ENCODE measurements around the gene COL4A2. TPM values are rescaled to one million over a fixed set of nuclear protein-coding genes. Genes with fewer than 3 reads are reported as not detected.

The COL4A2 gene
- total and polyA plus RNA-seq, 12 donors = 70.9 to 1,589 (median 171) TPM

GRCh38 chr13:110516500-110516899, 209.4 kb downstream of the COL4A2 start:
- WGBS, 4 donors = 43 to 68% (median 54%) methylated on average over 12 of the region's 12 CpGs
- Histone ChIP-seq H3K27me3 (no peaks in the 10 kb centered on the region), H3K27ac (no peak overlapping the region), H3K9me3 (replicated peaks in 1 of 3) (no peaks in the 10 kb centered on the region), H3K36me3 (replicated peaks in 1 of 2) (peaks cover 0 to 26% of the 10 kb centered on the region in 2 donors), H3K4me3 (no peak overlapping the region), H3K4me1 (replicated peaks in 1 of 2) (peaks cover 11 to 19% of the 10 kb centered on the region in 2 donors)
- TF ChIP-seq POLR2A (IDR thresholded peaks at IDR 0.05) = peak in 1 of 2 donors; percentile 9
- no peak for TF ChIP-seq CTCF (IDR thresholded peaks at IDR 0.05)
- intact Hi-C loops (cut with DNase I) = loop anchor here in 1 of 2 donors (5.0 kb wide), 1 partner anchor 46 kb away; the partner anchor contains the start of gene RAB20
- peak in 2 of 7 donors; percentile 43 to 62 for DNase-seq

- Histone ChIP-seq H3K4me3 (no peak overlapping the region), H3K9me3 (replicated peaks in 1 of 3) (no peaks in the 10 kb centered on the region), H3K36me3 (replicated peaks in 1 of 2) (peaks cover 0 to 16% of the 10 kb centered on the region in 2 donors), H3K27me3 (no peaks in the 10 kb centered on the region), H3K4me1 (replicated peaks in 1 of 2) (peaks cover 18 to 31% of the 10 kb centered on the region in 2 donors), H3K27ac (peak overlapping the region in 1 of 5 donors; percentile 16)
- WGBS, 4 donors = 59 to 71% (median 62%) methylated on average over 6 to 7 of the region's 7 CpGs
- DNase-seq = peak in 2 of 7 donors; percentile 29 to 53
- intact Hi-C loops (cut with DNase I) = loop anchor here in 1 of 2 donors (5.0 kb wide), 1 partner anchor 45 kb away; the partner anchor contains the start of gene RAB20
- TF ChIP-seq POLR2A (IDR thresholded peaks at IDR 0.05) (no peak), CTCF (IDR thresholded peaks at IDR 0.05) (no peak)
These were observed 210.6 kb downstream of the COL4A2 start for GRCh38 chr13:110517505-110518225.

- no peaks in the 10 kb centered on the region for H3K9me3 ChIP-seq (replicated peaks in 1 of 3)
- whole genome bisulfite sequencing, 4 donors = 90 to 100% (median 92%) methylated on average over 6 to 8 of the region's 8 CpGs
- peaks cover 0 to 11% of the 10 kb centered on the region in 2 donors for H3K36me3 ChIP-seq (replicated peaks in 1 of 2)
- no peaks in the 10 kb centered on the region for H3K27me3 ChIP-seq
- intact Hi-C loops (cut with DNase I) = loop anchor here in 1 of 2 donors (5.0 kb wide), 1 partner anchor 44 kb away; the partner anchor contains the start of gene RAB20
- H3K4me1 ChIP-seq (replicated peaks in 1 of 2) = peaks cover 18 to 34% of the 10 kb centered on the region in 2 donors
- no peak for DNase-seq
- H3K4me3 ChIP-seq = no peak overlapping the region
- H3K27ac ChIP-seq = no peak overlapping the region
- TF ChIP-seq CTCF (IDR thresholded peaks at IDR 0.05) (no peak), POLR2A (IDR thresholded peaks at IDR 0.05) (no peak)
These were observed 211.1 kb downstream of the COL4A2 start for GRCh38 chr13:110518226-110518525.

GRCh38 chr13:110518571-110518970, 211.5 kb downstream of the COL4A2 start:
- Histone ChIP-seq H3K36me3 (replicated peaks in 1 of 2) (peaks cover 0 to 12% of the 10 kb centered on the region in 2 donors), H3K4me1 (replicated peaks in 1 of 2) (peaks cover 18 to 35% of the 10 kb centered on the region in 2 donors), H3K4me3 (no peak overlapping the region), H3K27ac (peak overlapping the region in 1 of 5 donors; percentile 40), H3K27me3 (no peaks in the 10 kb centered on the region), H3K9me3 (replicated peaks in 1 of 3) (no peaks in the 10 kb centered on the region)
- no peak for TF ChIP-seq POLR2A (IDR thresholded peaks at IDR 0.05)
- no peak for TF ChIP-seq CTCF (IDR thresholded peaks at IDR 0.05)
- 78 to 87% (median 81%) methylated on average over 4 to 11 of the region's 11 CpGs for WGBS, 4 donors
- intact Hi-C loops (cut with DNase I) = loop anchor here in 1 of 2 donors (5.0 kb wide), 1 partner anchor 44 kb away; the partner anchor contains the start of gene RAB20
- no peak for DNase-seq
